IPS-20b (cell line): ENCODE measurements around the gene H1-8.

Experiments
- H3K27ac ChIP-seq: one replicate; pipeline ENCODE4 v1.5.1; 2013; ENCODE audit warnings: low read length
- H3K27me3 ChIP-seq: 2 replicates; pipeline ENCODE4 v1.6.1; 2013; ENCODE audit warnings: mild to moderate bottlenecking, low read length, inconsistent platforms; ENCODE audit not compliant: insufficient read depth
- H3K36me3 ChIP-seq: 2 replicates; pipeline ENCODE4 v1.6.1; 2013; ENCODE audit warnings: low read depth, mild to moderate bottlenecking, inconsistent platforms, low read length, moderate library complexity; ENCODE audit not compliant: insufficient read depth
- H3K4me1 ChIP-seq: 2 replicates; pipeline ENCODE4 v1.6.1; 2013; ENCODE audit warnings: mild to moderate bottlenecking, control low read depth, inconsistent platforms, low read length, moderate library complexity; ENCODE audit not compliant: insufficient read depth
- H3K4me3 ChIP-seq: 2 replicates; pipeline ENCODE4 v1.5.1; 2013; ENCODE audit warnings: mild to moderate bottlenecking, low read length, inconsistent platforms
- H3K9ac ChIP-seq: 2 replicates; pipeline ENCODE4 v1.6.1; 2013; ENCODE audit warnings: low read depth, mild to moderate bottlenecking, inconsistent platforms, low read length, moderate library complexity
- H3K9me3 ChIP-seq: 2 replicates; pipeline ENCODE4 v1.6.1; 2013; ENCODE audit warnings: mild to moderate bottlenecking, low read depth, low read length, inconsistent platforms; ENCODE audit not compliant: insufficient read depth

H1-8 gene

GRCh38 chr3:129571605-129572547, 28.9 kb downstream of the H1-8 start:
- Histone ChIP-seq H3K9me3 (no peaks in the 10 kb centered on the region), H3K9ac (no peak overlapping the region), H3K4me1 (peaks cover 3% of the 10 kb centered on the region; the same call in 1 of the 2 replicates), H3K36me3 (no peaks in the 10 kb centered on the region), H3K27ac (no peak overlapping the region), H3K27me3 (no peaks in the 10 kb centered on the region), H3K4me3 (no peak overlapping the region)

GRCh38 chr3:129572603-129573002, 29.6 kb downstream of the H1-8 start:
- Histone ChIP-seq H3K27ac (no peak overlapping the region), H3K4me3 (no peak overlapping the region), H3K27me3 (no peaks in the 10 kb centered on the region), H3K9ac (no peak overlapping the region), H3K9me3 (no peaks in the 10 kb centered on the region), H3K4me1 (peaks cover 3% of the 10 kb centered on the region; the same call in 1 of the 2 replicates), H3K36me3 (no peaks in the 10 kb centered on the region)

GRCh38 chr3:129573493-129573892, 30.5 kb downstream of the H1-8 start:
- Histone ChIP-seq H3K27me3 (no peaks in the 10 kb centered on the region), H3K4me3 (no peak overlapping the region), H3K9ac (no peak overlapping the region), H3K9me3 (no peaks in the 10 kb centered on the region), H3K36me3 (no peaks in the 10 kb centered on the region), H3K27ac (no peak overlapping the region), H3K4me1 (peaks cover 3% of the 10 kb centered on the region; the same call in 1 of the 2 replicates)

DNA sequence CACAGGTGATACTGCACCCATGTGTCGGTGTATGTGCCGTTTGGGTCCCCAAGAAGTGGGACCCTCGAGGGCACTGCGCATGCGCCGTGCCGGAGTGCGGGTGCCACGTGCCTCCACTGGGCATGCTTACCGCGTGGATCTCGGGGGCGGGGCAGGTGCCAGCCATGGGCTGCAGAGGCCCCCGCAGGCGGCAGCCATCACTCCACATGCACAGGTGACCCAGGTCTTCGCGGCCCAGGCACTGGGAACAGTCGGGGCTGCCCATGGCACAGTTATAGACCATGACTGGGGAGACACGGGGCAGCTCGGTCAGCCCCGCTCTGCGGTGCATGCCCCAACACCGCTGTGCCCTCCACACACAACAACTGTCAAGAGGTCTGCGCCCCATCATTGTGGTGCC, 31.2 kb downstream of the H1-8 start:
- H3K9ac ChIP-seq, result no peak overlapping the region
- H3K36me3 ChIP-seq, result no peaks in the 10 kb centered on the region
- H3K4me3 ChIP-seq, result no peak overlapping the region
- H3K4me1 ChIP-seq, result peaks cover 3% of the 10 kb centered on the region; the same call in 1 of the 2 replicates
- H3K9me3 ChIP-seq, result no peaks in the 10 kb centered on the region
- no peak overlapping the region for H3K27ac ChIP-seq
- no peaks in the 10 kb centered on the region for H3K27me3 ChIP-seq

DNA sequence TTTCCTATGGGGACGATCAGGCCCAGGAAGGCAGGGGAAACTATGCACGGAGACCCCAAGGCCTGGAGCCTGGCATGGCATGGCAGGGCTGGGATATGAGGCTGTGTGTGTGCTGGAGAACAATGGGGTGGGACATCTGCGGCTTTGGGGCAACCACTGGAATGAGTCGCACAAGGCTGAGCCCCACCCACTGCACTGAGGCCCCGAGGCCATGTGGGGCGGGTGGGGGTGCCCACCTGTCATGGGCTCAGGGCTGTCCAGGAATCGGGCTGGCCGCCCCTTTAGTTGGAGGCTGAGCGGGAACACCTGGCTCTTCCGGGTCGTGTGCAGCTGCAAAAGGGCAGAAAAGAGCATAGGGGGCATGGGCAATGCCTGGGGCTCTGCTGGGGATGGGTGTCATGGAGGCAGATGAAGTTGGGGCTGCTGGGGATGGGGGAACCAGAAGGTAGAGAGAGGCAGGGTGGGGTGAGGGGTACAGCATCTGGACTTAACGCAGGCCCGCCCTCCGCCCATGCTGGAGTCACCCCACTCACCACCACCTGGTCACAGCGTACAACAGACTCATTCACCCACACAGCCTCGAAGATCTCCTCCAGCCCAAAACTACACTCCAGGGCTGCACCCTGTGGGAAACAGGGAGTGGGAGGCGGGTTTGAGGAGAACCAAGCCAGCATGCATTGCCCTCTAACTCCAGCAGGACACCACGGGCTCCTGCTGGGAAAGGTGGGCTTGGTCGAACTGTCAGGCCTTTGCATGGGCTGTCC, 32.4 kb downstream of the H1-8 start:
- H3K4me1 ChIP-seq, result peaks cover 3% of the 10 kb centered on the region; the same call in 1 of the 2 replicates
- no peaks in the 10 kb centered on the region for H3K27me3 ChIP-seq
- H3K9me3 ChIP-seq, result no peaks in the 10 kb centered on the region
- no peak overlapping the region for H3K4me3 ChIP-seq
- H3K9ac ChIP-seq, result no peak overlapping the region
- no peak overlapping the region for H3K27ac ChIP-seq
- no peaks in the 10 kb centered on the region for H3K36me3 ChIP-seq

- no peaks in the 10 kb centered on the region for H3K27me3 ChIP-seq
- no peak overlapping the region for H3K27ac ChIP-seq
- H3K4me3 ChIP-seq, result no peak overlapping the region
- peaks cover 3% of the 10 kb centered on the region; the same call in 1 of the 2 replicates for H3K4me1 ChIP-seq
- H3K9me3 ChIP-seq, result no peaks in the 10 kb centered on the region
- no peak overlapping the region for H3K9ac ChIP-seq
- H3K36me3 ChIP-seq, result no peaks in the 10 kb centered on the region
Measured at GRCh38 chr3:129575997-129576384, 33.0 kb downstream of the H1-8 start.

DNA sequence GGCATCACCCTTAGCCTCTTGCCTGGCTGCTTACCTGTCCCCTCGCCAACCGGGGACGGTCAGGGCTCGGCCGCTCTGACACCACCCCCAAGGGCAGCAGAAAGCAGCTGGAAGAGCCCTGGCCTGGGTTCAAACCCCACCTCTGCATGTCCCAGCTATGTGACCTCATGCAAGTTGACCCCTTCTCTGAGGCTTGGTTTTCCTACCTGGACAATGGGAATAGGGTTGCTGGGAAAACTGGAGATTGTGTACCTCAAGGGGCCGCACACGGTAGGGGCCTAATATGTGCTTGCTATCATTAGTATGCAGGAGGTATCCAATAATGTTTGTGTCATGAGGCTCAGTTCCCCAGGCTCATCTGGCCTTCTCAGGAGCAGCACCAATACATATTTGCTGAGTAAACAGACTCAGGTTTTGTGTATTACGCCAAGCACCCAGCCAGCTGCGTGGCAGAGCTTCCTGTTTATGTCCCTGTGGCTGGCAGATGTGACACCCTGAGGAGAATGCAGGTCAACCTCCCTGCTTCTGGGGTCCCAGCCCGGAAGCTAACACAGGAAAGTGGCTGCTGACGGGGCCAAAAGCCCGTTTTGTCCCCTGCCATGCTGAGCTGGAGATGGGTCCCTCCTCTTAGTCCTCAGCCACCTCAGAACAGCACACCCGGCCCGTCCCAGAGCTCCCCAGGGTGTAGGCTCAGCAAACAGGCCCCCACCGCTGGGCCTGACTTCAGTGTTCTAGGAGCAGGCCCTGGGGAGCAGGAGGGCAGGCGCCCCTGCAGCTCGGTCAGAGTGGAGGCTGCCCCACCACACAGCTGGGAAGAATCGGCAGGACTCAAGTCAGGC, 33.8 kb downstream of the H1-8 start:
- no peak overlapping the region for H3K27ac ChIP-seq
- H3K27me3 ChIP-seq, result no peaks in the 10 kb centered on the region
- H3K9ac ChIP-seq, result no peak overlapping the region
- H3K9me3 ChIP-seq, result no peaks in the 10 kb centered on the region
- no peaks in the 10 kb centered on the region for H3K36me3 ChIP-seq
- no peak overlapping the region for H3K4me3 ChIP-seq
- H3K4me1 ChIP-seq, result peaks cover 3% of the 10 kb centered on the region; the same call in 1 of the 2 replicates

- no peak overlapping the region for H3K9ac ChIP-seq
- H3K9me3 ChIP-seq, result no peaks in the 10 kb centered on the region
- peaks cover 3% of the 10 kb centered on the region; the same call in 1 of the 2 replicates for H3K4me1 ChIP-seq
- H3K4me3 ChIP-seq, result no peak overlapping the region
- H3K27me3 ChIP-seq, result no peaks in the 10 kb centered on the region
- H3K36me3 ChIP-seq, result no peaks in the 10 kb centered on the region
- no peak overlapping the region for H3K27ac ChIP-seq
Measured at GRCh38 chr3:129577366-129577765, 34.4 kb downstream of the H1-8 start.

GRCh38 chr3:129577925-129578786, 35.2 kb downstream of the H1-8 start:
- Histone ChIP-seq H3K27ac (no peak overlapping the region), H3K4me1 (no peaks in the 10 kb centered on the region)

GRCh38 chr3:129579991-129580390, 37.0 kb downstream of the H1-8 start:
- H3K27ac ChIP-seq, result no peak overlapping the region
- H3K36me3 ChIP-seq, result no peaks in the 10 kb centered on the region
- no peaks in the 10 kb centered on the region for H3K4me1 ChIP-seq
- no peaks in the 10 kb centered on the region for H3K27me3 ChIP-seq
- H3K9ac ChIP-seq, result no peak overlapping the region
- no peaks in the 10 kb centered on the region for H3K9me3 ChIP-seq
- H3K4me3 ChIP-seq, result no peak overlapping the region

More at GRCh38 chr3:129577925-129578786, 35.2 kb downstream of the H1-8 start:
- H3K36me3 ChIP-seq, result no peaks in the 10 kb centered on the region
- H3K9ac ChIP-seq, result no peak overlapping the region
- H3K4me3 ChIP-seq, result no peak overlapping the region
- H3K27me3 ChIP-seq, result no peaks in the 10 kb centered on the region
- no peaks in the 10 kb centered on the region for H3K9me3 ChIP-seq
